Suprapubic skin (tissue), 4 donors: ENCODE measurements around the gene MOSMO.
"Not testable (repeated sequence)": the region's sequence is repeated elsewhere in the genome, so short reads cannot be mapped to it uniquely, and the experiment has no call there.

ENCODE experiments used
- CTCF ChIP-seq, 2 donors: fragments of 200-600 bp in 1 of 2; fragments of 450-650 bp in 1 of 2; sonication (generic) in 1 of 2; IDR thresholded peaks; one replicate each; pipeline ENCODE4 v1.5.1; 2016 to 2019; ENCODE audit warnings: antibody characterized with exemption in 2 of 2, mild to moderate bottlenecking in 1 of 2, moderate library complexity in 1 of 2
- POLR2A ChIP-seq, 2 donors: fragments of 450-650 bp; IDR thresholded peaks; one replicate each; pipeline ENCODE4 v1.6.1; 2017; ENCODE audit warnings: antibody characterized with exemption in 2 of 2, mild to moderate bottlenecking in 2 of 2, moderate library complexity in 2 of 2
- POLR2AphosphoS5 ChIP-seq, 3 donors: sonication (generic); formaldehyde crosslinking; IDR thresholded peaks; one replicate each; pipeline ENCODE4 v1.6.1; 2017; ENCODE audit warnings: antibody characterized with exemption in 3 of 3

DNA sequence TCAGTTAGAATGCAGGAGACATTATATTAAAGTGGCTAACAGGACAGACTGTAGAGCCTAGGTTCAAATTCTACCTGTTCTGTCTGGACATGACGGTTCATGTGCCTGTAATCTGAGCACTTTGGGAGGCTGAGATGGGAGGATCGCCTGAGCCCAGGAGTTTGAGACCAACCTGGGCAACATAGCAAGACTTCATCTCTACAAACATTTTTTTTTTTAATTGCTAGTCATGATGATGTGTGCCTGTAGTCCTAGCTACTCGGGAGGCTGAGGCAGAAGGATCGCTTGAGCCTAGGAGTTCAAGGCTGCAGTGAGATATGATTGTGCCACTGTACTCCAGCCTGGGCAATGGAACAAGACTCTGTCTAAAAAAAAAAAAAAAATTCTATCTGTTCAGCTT, 16.9 kb downstream of the MOSMO start:
- TF ChIP-seq POLR2A, CTCF, POLR2AphosphoS5 (IDR thresholded peaks at IDR 0.05): not testable (repeated sequence)
